OCI-LY1 (cell line): ENCODE data around the gene FGD4.

Experiments
- EZH2 ChIP-seq: fragments of 200-600 bp; sonication (generic), shearing (Covaris generic); IDR thresholded peaks from 2 replicates; pipeline ENCODE4 v1.8.0; 2017; ENCODE audit warnings: borderline replicate concordance, mixed run types, mild to moderate bottlenecking, antibody characterized with exemption, low read length, moderate library complexity, mixed read lengths
- TF ChIP-seq, protein P1 (sequence below): fragments of 200-600 bp; sonication (generic), shearing (Covaris generic); IDR thresholded peaks from 2 replicates; pipeline ENCODE4 v1.5.1; 2017; ENCODE audit warnings: mild to moderate bottlenecking, antibody characterized with exemption, low read length, moderate library complexity, mixed read lengths

DNA sequence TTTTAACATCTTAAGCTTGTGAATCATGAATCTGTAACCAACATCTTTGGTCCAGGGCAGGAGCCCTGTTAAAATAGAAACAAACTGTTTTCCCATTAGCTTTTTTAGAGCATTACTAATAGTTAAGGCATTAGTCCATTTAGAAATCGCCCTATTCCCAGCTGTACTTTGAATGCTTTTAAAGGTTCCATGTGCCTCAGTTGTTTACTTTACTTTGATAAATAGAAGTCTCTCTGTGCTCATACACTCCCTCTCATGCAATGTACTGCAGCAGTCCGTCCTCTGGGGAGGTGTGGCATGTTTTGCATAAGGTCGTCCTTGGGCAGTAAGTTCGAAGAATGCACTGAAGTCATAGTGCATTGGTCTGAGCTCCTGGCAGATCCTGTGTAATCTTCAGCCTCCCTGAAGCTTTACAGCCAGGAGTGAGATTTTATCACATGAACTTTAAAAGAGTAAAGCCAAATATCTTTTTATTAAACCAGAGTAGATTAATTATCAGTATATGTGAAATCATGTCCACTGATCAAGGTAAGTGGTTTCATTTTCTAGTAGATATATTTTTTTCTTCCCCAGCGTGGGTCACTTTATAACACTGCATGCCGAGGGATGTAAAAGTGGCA lies 134.7 kb downstream of the FGD4 start:
- TF ChIP-seq, protein P1, sequence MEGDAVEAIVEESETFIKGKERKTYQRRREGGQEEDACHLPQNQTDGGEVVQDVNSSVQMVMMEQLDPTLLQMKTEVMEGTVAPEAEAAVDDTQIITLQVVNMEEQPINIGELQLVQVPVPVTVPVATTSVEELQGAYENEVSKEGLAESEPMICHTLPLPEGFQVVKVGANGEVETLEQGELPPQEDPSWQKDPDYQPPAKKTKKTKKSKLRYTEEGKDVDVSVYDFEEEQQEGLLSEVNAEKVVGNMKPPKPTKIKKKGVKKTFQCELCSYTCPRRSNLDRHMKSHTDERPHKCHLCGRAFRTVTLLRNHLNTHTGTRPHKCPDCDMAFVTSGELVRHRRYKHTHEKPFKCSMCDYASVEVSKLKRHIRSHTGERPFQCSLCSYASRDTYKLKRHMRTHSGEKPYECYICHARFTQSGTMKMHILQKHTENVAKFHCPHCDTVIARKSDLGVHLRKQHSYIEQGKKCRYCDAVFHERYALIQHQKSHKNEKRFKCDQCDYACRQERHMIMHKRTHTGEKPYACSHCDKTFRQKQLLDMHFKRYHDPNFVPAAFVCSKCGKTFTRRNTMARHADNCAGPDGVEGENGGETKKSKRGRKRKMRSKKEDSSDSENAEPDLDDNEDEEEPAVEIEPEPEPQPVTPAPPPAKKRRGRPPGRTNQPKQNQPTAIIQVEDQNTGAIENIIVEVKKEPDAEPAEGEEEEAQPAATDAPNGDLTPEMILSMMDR = no peak
- no peak for TF ChIP-seq EZH2
